ENCODE results near the gene RAB25.

GRCh38 chr1:156067262-156067661, 6.3 kb downstream of the RAB25 start:
- TF ChIP-seq CTCF (conservative IDR thresholded peaks at IDR 0.05; ENCODE audit: low read depth, low read length) = no peak
- TF ChIP-seq EZH2 (IDR thresholded peaks at IDR 0.05; ENCODE audit: low read length, unreplicated experiment) = no peak
- TF ChIP-seq EZH2phosphoT487 (IDR thresholded peaks at IDR 0.05; ENCODE audit: borderline replicate concordance, low read length) = no peak

All from PC-3 (cell line).